Measurements from ENCODE around the gene POLE4.

The POLE4 gene

DNA sequence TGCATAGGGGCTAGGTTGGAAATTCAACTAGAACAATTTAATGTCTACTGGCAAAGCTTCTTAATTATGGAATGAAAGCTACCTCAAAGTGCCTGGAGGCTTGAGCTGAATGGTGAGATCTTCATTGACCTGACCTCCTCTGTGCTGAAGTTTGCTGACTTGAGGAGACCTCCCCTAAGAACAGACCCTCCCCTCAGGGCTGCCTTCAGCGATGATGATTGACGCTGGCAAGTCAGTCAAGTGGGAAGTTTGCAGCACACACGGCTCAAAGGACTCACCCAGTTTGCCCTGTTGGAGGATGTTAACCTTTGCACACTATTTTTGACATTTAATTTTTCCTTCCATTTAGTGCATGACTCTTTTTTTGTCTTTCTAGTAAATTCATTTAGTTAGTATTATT, 17.2 kb upstream of the POLE4 start:
- no peak for DNase-seq (ENCODE audit: low read depth)

DNA sequence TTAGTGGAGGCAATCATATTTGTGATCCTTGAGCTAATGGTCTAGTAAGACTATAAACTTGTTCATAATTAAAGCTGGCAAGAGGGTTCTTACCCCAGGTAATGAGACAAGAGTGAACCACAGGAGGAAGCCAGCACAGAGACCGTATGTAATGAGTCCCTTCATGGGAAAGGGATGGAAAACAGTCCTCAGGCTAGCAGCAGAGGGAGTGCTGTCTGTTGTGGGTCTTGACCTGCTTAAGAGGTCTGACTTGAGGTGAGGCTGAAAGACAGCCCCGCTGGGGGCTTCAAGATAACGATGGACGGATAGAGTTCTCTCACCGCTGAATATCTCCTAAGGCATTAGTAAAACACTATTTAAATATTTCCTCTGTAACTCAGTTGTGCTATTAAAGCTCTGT, 16.2 kb upstream of the POLE4 start:
- DNase-seq (ENCODE audit: low read depth): no peak

DNA sequence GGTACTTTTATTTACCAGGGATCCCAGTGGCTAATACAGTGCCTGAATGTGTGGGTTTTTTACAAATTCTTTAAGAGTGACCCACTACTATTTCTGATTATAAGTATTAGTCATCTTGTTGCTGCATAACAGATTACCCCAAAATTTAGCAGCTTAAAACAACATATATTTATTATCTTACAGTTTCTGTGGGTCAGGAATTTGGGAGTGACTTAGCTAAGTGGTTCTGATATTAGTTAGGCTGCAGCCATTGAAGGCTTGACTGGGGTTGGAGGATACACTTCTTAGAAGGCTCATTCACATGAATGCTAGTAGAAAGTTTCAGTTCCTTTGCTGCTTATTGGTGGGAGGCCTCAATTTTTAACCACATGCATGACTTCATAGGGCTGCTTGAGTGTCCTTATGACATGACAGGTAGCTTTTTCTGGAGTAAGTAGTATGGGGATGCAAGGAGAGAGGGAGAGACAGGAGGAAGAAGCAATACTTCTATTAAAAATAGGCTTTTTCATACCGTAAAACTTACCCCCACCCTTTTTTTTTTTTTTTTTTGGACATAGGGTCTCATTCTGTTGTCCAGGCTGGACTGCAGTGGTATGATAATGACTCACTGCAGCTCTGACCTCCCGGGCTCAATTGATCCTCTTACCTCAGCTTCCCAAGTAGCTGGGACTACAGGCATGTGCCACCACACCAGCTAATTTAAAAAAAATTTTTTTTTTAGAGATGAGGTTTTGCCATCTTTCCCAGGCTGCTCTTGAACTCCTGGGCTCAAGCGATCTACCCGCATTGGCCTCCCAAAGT, 13.3 kb upstream of the POLE4 start:
- no peak for DNase-seq (ENCODE audit: low read depth)

DNA sequence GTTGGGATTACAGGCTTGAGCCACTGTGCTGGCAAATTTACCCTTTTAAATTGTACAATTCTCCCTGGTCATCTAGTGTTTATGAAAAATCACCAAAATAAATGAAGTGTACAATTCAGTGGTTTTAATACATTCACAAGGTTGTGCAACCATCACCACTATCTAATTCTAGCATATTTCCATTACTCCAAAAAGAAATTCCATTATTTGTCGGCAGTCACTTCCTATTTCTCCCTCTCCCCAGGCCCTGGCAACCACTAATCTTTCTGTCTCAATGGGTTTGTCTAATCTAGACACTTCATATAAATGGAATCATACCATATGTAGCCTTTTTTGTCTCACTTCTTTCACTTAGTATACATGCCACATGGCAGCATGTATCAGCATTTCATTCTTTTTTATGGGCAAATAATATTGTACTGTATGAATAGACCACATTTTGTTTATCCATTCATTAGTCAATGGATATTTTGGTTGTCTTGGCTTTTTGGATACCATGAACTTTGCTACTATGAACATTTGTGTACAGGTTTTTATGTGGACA, 12.6 kb upstream of the POLE4 start:
- no peak for DNase-seq (ENCODE audit: low read depth)

DNA sequence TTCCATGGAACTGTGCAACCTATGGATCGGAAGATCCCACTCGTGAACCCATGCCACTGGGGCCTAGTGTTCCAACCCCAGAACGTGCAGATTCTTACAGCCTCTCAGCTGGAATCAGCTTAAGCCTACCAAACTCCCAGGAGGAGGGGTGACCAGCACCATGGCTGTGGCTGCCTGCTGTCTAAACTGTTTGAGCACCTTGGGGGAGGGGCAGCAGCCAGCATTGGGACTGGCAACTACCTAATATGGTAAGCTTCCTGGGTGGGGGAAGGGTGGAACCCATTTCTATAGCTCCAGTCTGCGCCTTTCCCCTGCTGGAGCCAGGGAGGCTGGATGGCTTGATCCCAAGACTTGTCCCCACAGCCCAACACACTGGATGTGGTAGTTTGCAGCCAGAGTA, 10.7 kb upstream of the POLE4 start:
- no peak for DNase-seq (ENCODE audit: low read depth)

DNA sequence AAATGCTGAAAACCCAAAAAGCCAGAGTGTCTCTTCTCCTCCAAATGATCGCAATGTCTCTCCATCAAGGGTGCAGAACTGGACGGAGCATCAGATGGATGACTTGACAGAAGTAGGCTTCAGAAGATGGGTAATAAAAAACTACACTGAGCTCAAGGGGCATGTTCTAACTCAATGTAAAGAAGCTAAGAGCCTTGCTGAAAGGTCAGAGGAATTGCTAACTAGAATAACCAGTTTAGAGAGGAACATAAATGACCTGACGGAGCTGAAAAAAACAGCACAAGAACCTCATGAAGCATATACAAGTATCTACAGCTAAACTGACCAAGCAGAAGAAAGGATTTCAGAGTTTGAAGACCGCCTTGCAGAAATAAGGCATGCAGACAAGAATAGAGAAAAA, 9.7 kb upstream of the POLE4 start:
- DNase-seq (ENCODE audit: low read depth): no peak

DNA sequence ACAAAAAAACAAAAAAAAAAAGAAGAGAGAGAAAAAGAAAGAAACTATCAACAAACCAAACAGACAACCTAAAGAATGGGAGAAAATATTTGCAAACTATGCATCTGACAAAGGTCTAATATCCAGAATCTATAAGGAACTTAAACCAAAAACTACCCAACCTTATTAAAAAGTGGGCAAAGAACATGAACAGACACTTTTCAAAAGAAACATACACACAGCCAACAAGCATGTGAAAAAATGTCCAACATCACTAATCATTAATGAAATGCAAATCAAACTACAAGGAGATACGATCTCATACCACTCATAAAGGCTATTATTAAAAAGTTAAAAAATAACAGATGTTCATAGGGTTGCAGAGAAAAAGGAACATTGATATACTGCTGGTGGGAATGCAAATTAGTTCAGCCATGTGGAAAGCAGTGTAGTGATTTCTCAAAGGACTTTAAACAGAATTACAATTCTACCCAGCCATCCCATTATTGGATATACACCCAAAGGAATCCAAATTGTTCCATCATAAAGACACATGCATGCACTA, 7.2 kb upstream of the POLE4 start:
- DNase-seq (ENCODE audit: low read depth): no peak

DNA sequence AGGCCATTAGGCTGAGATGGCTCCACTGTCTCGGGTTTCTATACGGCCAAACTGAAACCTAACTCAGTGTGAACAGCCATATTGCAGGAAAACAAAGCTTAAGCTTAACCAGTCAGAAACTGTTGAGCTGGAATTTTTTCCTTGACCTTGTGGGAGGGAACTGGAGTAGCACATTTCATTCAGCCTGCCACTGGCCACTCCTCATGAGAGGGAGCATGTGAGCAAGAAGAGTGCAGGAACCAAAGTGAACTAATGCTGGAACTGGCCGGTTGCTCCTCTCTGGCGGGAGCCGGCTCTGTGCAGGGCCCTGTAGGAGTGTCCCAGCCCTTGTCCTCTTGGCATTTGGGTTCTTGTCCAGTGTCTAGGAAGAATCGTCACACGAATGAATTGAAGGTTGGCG, 5.9 kb upstream of the POLE4 start:
- DNase-seq (ENCODE audit: low read depth): no peak

DNA sequence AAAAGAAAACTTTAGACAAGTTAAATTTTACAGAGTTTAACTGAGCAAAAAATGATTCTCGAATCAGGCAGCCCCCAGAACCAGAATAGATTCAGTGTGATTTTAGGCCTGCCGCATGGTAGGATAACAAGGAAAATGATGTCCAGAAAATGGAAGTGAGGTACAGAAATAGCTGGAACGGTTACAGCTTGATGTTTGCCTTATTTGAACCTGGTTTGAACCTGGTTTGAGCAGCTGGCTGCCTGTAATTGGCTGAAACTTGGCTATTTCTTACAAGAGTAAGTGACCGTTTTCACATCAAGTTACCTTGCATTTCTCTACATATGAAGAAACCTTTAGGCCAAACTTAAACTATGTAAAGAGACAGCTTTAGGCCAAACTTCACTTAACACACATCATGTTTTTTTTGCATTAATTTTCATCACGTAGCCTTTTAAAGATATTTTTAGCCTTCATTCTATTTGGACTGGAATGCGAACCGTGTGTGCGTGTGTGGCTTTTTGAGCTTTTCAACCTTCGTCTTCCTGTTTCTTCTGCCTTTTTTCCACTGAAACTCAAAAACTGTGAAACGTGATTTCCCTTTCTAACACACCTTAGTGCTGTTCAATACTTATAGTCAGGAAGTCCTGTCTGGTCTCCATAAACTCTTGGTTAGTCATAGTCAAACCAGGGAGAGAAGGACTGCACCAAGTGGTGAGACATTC, 4.5 kb upstream of the POLE4 start:
- DNase-seq (ENCODE audit: low read depth): no peak

DNA sequence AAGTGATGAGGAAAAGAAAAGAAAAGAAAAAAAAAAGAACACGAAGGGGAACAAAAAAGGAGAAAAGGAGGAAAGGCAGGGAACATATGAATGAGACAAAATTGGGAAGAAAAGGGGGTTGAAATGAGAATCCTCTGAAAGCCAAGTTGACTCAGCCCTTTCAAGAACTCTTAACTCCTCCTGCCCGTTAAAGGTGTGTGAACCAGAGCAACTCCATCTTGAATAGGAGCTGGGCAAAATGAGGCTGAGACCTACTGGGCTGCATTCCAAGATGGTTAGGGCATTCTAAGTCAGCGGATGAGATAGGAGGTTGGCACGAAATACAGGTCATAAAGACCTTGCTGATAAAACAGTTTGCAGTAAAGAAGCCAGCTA, 4.0 kb upstream of the POLE4 start:
- DNase-seq (ENCODE audit: low read depth): no peak

DNA sequence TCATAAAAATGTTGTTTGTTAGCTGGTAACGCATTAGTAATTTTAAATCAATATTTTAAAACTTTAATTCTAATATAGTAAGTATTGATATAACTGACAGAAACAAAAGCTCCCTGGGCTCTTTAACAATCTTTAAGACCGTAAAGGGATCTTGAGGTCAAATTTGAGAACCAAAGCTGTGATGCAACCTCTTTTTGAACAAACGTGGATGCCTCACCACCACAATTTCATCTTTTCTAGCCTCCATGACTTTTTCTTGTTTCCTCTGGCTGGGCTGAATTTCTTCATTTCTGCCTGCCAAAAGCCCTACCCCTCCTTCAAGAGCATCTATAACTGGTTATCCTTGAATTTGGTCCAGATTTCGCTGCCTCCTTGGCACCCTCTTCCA, 563 bp upstream of the POLE4 start:
- no peak for DNase-seq (ENCODE audit: low read depth)

DNA sequence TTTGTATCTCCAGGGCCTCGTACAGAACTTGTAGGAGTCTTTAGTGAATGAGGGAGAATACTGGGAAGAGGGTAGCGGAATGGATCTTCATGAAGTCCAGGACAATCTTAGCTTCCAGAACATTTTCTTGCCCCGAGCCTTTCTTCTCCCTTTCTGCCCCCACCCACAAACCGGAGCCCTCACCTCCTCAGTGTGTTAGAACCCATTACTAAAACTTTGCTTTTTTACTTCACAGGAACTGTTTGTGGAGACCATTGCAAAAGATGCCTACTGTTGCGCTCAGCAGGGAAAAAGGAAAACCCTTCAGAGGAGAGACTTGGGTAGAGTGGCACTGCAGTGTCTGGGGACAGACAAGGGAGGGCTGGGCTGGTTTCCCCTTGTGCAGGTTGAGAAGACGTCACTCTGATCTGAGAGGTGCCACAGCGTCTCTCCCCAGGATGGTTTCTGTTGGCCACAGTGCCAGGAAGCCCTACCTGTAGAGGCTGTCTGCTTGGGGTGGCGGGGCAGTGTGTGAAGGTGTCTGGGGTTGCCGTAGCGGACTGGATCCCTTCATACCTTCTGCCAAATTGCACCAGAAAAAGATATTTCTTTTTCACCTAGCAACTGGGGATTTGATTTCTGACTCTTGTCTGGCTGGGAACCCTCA, 786 bp downstream of the POLE4 start:
- DNase-seq (ENCODE audit: low read depth): no peak

DNA sequence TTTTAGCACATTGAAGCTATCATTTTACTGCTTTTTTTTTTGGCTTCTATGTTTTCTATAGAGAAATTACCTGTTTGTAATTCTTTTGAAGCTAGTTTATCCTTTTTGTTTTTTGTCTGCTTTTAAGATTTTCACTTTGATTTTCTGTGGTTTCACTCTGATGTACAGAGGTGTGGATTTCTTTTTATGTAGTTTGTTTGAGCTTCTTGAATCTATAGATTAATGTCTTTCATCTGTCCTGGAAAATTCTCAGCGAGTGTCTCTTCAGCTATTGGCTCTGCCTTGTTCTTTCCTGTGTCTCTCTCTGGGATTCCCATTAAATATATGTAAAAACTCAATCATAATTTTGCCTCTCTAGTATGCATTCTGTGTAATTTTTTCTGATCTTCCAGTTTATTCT, 8.4 kb downstream of the POLE4 start:
- no peak for DNase-seq (ENCODE audit: low read depth)

DNA sequence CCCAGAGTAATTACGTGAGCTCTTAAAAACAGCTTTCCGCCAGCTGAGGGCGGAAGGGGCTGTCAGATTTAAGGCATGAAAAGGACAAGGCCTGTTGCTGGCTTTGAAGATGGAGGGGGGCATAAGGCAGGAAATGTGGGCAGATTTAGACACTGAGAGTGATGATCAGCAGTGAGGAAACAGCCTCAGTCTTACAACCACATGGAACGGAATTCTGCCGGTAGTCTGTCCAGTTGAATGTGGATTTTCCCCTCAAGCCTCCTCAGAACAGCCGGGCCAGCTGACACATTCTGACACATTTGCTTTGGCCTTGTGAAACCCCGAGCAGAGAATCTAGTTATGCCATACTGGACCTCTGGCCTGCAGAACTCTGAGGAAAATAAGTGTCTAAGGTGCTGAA, 16.6 kb downstream of the POLE4 start:
- DNase-seq (ENCODE audit: low read depth): no peak

DNA sequence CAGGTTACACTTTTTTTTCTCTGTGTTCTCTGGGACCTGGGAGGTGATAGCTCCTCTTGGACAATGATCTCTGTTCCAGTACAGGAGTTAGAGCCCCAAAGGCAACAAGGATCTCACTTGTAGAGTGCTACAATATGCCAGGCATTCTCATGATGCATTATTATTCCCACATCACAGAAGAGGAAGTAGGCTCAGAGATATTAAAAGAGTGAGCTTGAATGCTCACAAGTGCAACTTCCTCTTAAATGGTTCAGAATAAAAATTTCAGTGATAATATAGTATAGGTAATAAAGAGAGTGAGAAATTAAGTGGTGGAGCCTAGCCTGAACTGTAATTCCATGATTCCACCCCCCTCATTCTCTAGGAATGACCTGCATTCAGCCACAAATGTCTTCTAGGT, 21.4 kb downstream of the POLE4 start:
- DNase-seq (ENCODE audit: low read depth): no peak

DNA sequence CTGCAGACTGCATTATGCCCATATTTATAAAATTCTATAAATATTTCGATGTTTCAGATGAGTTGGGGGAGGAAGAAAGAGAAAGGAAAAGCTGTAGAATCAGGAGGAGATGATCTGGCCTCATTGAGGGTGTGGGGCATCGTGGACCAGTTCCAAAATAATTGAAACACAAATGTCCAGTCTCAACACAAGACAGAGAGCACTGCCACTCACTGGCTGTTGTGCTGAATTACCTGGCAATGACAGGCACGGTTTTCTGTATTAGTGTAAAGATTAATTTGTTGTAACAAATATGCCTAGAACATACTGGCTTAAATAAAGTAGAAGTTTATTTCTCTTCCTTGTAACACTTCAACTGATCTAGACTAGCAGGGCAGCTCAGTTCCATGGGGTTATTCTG, 24.1 kb downstream of the POLE4 start:
- no peak for DNase-seq (ENCODE audit: low read depth)

DNA sequence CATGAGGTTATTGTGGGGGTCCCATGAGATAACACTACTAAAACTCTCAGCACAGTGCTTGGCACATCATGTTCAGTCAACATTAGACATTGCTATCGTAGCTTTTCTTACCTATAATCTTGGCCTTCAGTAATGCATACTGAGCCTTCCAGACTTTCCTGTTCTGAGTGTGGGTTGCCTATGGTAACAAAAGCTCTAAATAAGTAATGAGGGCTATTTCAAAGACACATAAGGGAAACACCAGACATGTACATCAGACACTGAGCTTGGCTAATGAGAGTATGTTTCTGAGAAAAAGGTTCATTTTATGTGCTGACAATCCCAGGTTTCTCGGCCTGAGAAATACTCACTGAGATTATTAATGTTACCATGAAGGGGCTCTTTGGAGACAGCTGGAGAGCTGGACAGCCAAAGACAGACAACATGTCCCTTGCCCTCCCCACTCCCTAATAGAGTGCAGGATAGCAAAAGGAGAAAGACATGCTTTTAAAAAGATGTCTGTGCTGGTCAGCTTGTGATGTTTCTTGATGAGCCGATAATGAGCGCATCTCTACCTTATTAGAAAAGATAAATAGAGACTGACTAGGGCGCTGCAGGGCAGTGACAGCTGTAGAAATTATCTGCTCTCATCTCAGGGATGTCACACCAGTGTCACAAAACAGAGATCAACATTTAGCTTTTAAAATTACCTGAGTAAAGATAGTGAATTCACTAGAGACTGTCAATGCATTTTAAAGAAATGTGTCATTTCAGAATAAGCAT, 25.4 kb downstream of the POLE4 start:
- no peak for DNase-seq (ENCODE audit: low read depth)

DNA sequence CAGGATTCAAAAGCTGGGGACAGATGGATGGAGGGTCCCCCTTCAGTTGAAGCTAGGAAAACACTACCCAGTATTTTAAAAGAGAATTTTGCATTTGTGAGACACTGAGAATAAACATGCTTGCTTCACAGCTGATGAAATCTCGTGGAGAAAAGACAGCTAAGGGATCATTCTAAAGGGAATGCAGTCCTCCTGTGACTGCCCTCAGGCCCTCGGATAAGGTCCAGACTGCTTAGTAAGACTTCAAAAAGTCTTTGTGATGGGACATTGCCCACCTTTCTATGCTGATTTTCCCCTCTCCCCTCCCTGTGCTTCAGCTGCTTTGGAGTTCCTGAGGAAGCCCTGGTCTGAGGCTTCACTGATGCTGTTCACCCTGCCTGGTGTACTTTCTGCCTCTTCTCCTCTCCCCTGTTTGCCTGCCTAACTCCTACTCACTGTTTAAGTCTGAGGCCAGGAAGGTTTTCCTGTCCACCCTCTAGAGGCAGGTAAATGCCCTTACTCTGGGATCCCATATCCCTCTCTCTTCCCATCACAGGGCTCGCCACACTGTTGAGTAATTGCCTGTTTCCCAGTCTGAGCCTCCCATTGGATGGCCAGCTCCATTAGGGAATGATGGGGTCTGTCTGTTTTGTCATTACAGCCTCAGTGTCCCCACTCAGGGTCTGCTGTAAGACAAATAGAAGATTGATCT, 26.6 kb downstream of the POLE4 start:
- no peak for DNase-seq (ENCODE audit: low read depth)

DNA sequence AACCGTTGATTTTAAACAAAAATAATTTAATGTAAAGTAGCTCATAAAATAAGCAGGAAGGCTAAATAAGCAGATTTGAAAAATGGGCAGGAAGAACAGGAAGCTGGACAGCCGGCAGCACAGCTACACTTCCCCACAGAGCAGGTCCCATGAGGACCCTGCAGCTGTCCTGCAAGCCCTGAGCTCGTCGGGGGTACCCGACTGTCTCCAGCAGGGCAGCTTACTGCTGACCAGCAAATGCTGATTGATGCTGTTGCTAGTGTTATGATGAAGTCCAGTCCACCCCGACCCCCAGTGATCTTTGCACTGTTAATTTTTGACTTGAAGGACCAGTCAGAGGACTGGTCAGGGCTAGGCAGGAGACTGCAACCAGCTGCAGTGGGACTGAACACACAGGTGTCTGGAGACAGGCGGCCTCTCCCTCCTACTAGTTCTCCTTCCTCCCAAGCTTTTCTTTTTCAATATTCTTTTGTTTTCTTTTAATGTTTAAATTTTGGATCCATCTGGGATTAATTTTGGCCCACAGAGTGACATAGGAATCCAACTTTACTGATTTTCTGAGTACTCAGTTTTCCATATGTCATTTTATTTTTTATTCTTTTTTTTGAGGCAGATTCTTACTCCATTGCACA, 27.7 kb downstream of the POLE4 start:
- DNase-seq (ENCODE audit: low read depth): no peak

DNA sequence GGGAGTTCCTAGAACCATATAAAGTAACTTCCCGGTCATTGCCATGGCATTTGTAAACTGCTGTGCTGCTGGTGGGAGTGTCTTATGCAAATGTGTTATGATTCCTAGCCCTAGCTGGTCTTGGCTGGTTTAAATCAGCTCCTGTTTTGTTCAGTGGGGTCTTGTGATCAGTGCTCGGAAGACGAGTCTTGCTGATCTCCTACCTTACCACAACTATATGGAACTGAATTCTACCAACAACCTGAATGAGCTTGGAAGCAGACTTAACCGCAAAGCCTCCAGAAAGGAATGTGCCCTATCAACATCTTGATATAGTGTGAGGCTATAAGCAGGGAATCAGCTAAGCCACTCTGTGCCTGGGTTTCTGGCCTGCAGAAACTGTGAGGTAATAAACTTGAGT, 33.5 kb downstream of the POLE4 start:
- no peak for DNase-seq (ENCODE audit: low read depth)

DNA sequence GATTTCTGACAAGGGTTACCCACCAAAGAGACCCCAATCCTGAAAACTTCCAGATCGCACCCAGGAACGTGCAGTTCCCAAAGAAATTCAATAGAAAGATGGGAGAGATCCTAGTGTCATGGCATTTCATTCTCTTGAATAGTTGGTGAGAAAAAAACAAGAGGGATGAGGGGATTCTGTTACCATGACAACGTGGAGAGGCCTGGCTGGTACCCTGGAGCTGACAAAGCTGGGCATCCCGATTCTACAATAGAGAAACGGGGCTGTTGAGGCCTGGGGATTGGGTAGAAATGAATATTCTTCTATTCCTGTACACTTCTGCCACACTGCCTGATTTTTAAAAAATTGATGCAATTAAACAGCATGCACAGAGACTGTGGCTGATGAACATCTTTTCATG, 41.0 kb downstream of the POLE4 start:
- DNase-seq (ENCODE audit: low read depth): no peak
